ENCODE data around the gene PACRG. TPM values are rescaled to one million over a fixed set of nuclear protein-coding genes. Genes with fewer than 3 reads are reported as not detected.

Gene PACRG
- total and polyA plus RNA-seq, 2 of the 13 experiments (the other 11 are each of a cell fraction or from before 2014, with no cell fraction given): 0.13 TPM; not detected in 1

GRCh38 chr6:163188746-163189145 lies 461.0 kb downstream of the PACRG start:
- Histone ChIP-seq H3K79me2 (ENCODE audit: insufficient read depth, low read length) (no peaks in the 10 kb centered on the region), H3K4me2 (ENCODE audit: low read depth, low read length) (no peak overlapping the region), H2AFZ (ENCODE audit: low read length) (no peak overlapping the region), H3K4me1 (ENCODE audit: insufficient read depth, low read length) (peaks cover 8% of the 10 kb centered on the region; the same call in 1 of the 2 replicates), H3K4me3 (replicated peaks in 1 of 3; ENCODE audit: insufficient read depth in 1 of 3, low read depth in 2 of 3, low read length in 3 of 3) (no peak overlapping the region), H3K36me3 (replicated peaks in 1 of 2; ENCODE audit: control insufficient read depth in 1 of 2, insufficient read depth in 2 of 2, low read length in 2 of 2) (no peaks in the 10 kb centered on the region), H3K27ac (ENCODE audit: extremely low read length, insufficient read depth, low read length) (no peak overlapping the region), H3K9me3 (ENCODE audit: low read length) (no peaks in the 10 kb centered on the region), H3K9ac (ENCODE audit: insufficient read depth, low read depth, low read length) (no peak overlapping the region), H4K20me1 (ENCODE audit: insufficient read depth, low read length) (no peaks in the 10 kb centered on the region), H3K27me3 (ENCODE audit: control insufficient read depth in 1 of 2, insufficient read depth in 2 of 2, low read length in 2 of 2) (peaks cover 0 to 55% of the 10 kb centered on the region in 2 experiments; a peak in 2 of 5 replicates)
- ChIA-PET CTCF (ENCODE audit: low intra/inter-chr PET ratio, low total read pairs) (no interaction called here), POLR2A (no interaction called here)
- TF ChIP-seq POLR2G (IDR thresholded peaks at IDR 0.05; ENCODE audit: low read depth, low read length): no peak
- no peak for TF ChIP-seq PRDM4 (CRISPR knock-in tag; IDR thresholded peaks at IDR 0.05; ENCODE audit: borderline replicate concordance)
- TF ChIP-seq MED1 (CRISPR knock-in tag; IDR thresholded peaks at IDR 0.05): no peak
- no peak for TF ChIP-seq ZNF567 (CRISPR knock-in tag; IDR thresholded peaks at IDR 0.05; ENCODE audit: borderline replicate concordance)
- TF ChIP-seq ZNF280B (CRISPR knock-in tag; IDR thresholded peaks at IDR 0.05; ENCODE audit: borderline replicate concordance): no peak
- TF ChIP-seq ZNF513 (CRISPR knock-in tag; conservative IDR thresholded peaks at IDR 0.05): no peak
- no peak for TF ChIP-seq AGO2 (optimal IDR thresholded peaks at IDR 0.05; ENCODE audit: low read depth, low read length)
- TF ChIP-seq PHB2 (IDR thresholded peaks at IDR 0.05; ENCODE audit: partially characterized antibody): no peak
- no peak for TF ChIP-seq PPARG (CRISPR knock-in tag; conservative IDR thresholded peaks at IDR 0.05)
- TF ChIP-seq MLLT10 (CRISPR knock-in tag; IDR thresholded peaks at IDR 0.05): no peak
- TF ChIP-seq ZNF639 (CRISPR knock-in tag; conservative IDR thresholded peaks at IDR 0.05): no peak
- TF ChIP-seq ZNF790 (CRISPR knock-in tag; IDR thresholded peaks at IDR 0.05; ENCODE audit: borderline replicate concordance): no peak
- no peak for TF ChIP-seq KLF11 (CRISPR knock-in tag; IDR thresholded peaks at IDR 0.05)
- TF ChIP-seq CHD2 (IDR thresholded peaks at IDR 0.05; ENCODE audit: low read depth, low read length): no peak
- no peak for TF ChIP-seq ZNF501 (CRISPR knock-in tag; IDR thresholded peaks at IDR 0.05)
- TF ChIP-seq ZNF7 (CRISPR knock-in tag; IDR thresholded peaks at IDR 0.05): no peak
- TF ChIP-seq HMGA1 (CRISPR knock-in tag; conservative IDR thresholded peaks at IDR 0.05): no peak
- no peak for TF ChIP-seq CREM (IDR thresholded peaks at IDR 0.05)
- TF ChIP-seq CREM (CRISPR knock-in tag; IDR thresholded peaks at IDR 0.05): no peak
- 31% methylated on average over 6 of the region's 6 CpGs for WGBS (ENCODE audit: low lambda C conversion rate)
- no TSS peak for BruUV-seq (replicated peaks)
- no peak for ATAC-seq
- FAIRE-seq: no peak
- intact Hi-C loops (cut with micrococcal nuclease; ENCODE audit: unreplicated experiment) (no loop called here), in situ Hi-C loops (cut with HindIII; ENCODE audit: extremely low pct_ligation_motif_present, low pct_unique_long_range_greater_than_20kb) (loop anchor here (10.0 to 25.0 kb wide), 2 partner anchors 366 to 924 kb away; no protein-coding TSS in a partner anchor)
- no peak for DNase-seq (ENCODE audit: low spot score)
